ENCODE results near the gene HIBCH.

- TF ChIP-seq FOXM1 (IDR thresholded peaks at IDR 0.05; ENCODE audit: low read depth) = no peak
- TF ChIP-seq FOXM1 (CRISPR knock-in tag; IDR thresholded peaks at IDR 0.05; ENCODE audit: low read depth) = no peak
- TF ChIP-seq BCL6 (CRISPR knock-in tag; IDR thresholded peaks at IDR 0.05) = no peak
- TF ChIP-seq USF2 (CRISPR knock-in tag; IDR thresholded peaks at IDR 0.05) = no peak
- TF ChIP-seq CHD7 (IDR thresholded peaks at IDR 0.05; ENCODE audit: low read depth, low read length) = no peak
- TF ChIP-seq ZNF217 (CRISPR knock-in tag; IDR thresholded peaks at IDR 0.05) = no peak
These were observed 24.7 kb upstream of the HIBCH start for GRCh38 chr2:190344276-190344827.

All from K562 (cell line).